NCI-H1105 treated with DMSO at 0.1 percent for 48 hours (cell line): Measurements from ENCODE around the gene SUGP2.

Experiments used
- DNase-seq: peaks from one replicate; lab custom pipeline; 2025; lab: John Stamatoyannopoulos, UW

Gene SUGP2

GRCh38 chr19:18951721-18952281 is 81.5 kb downstream of the SUGP2 start:
- no peak for DNase-seq

- DNase-seq = no peak
Observed at GRCh38 chr19:18949858-18950257, 83.5 kb downstream of the SUGP2 start.

- no peak for DNase-seq
Observed at GRCh38 chr19:18948976-18949356, 84.4 kb downstream of the SUGP2 start.

GRCh38 chr19:18948075-18948975 is 85.0 kb downstream of the SUGP2 start:
- no peak for DNase-seq

- DNase-seq = peak; percentile 33
Observed at GRCh38 chr19:18946918-18947317, 86.4 kb downstream of the SUGP2 start.

- DNase-seq = no peak
Observed at GRCh38 chr19:18946335-18946734, 87.0 kb downstream of the SUGP2 start.

- DNase-seq = no peak
Observed at GRCh38 chr19:18945297-18945696, 88.0 kb downstream of the SUGP2 start.

- DNase-seq = no peak
Observed at GRCh38 chr19:18943465-18943864, 89.9 kb downstream of the SUGP2 start.

GRCh38 chr19:18942692-18943091 is 90.6 kb downstream of the SUGP2 start:
- DNase-seq = no peak

- no peak for DNase-seq
Observed at GRCh38 chr19:18941628-18942354, 91.5 kb downstream of the SUGP2 start.
